CD4-positive, alpha-beta T cell treated with Interleukin-21 for 1 hour (primary cell): ENCODE results near the gene RNF148.

Experiments
- DNase-seq: peaks from one replicate; pipeline ENCODE4 v3.0.0-alpha.2; 2020

Gene RNF148, protein sequence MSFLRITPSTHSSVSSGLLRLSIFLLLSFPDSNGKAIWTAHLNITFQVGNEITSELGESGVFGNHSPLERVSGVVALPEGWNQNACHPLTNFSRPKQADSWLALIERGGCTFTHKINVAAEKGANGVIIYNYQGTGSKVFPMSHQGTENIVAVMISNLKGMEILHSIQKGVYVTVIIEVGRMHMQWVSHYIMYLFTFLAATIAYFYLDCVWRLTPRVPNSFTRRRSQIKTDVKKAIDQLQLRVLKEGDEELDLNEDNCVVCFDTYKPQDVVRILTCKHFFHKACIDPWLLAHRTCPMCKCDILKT

DNA sequence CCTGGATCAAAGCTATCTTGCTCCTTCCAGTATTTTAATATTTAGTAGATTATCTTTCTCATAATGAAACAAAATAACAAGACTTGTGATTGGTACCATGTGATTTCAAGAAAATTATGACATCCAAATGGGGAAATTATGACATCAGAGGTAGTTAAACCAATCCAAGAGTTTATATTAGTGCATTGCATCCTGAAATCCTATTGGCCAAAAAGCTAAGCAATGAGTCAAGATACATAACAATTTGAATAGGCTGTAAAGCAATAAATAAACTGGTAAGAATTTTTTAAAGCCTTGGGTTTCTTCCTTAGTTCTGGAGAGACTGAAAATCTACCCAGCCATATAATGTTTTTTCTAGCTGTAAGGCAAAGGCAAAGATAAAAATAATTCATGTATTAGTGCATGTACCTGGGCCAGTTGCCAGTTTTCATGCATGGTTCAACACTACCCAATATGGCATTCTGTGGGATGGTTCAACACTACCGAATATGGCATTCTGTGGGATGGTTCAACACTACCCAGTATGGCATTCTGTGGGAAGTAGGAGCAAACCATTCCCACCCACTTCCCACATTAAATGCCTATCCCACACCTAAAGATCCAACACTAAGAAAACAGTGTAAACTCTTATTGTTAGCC lies at the start of gene RNF148:
TSS of gene RNF148 (minus strand) at position 51 of the 639 bp plus-strand sequence. CDS start 172 bp downstream, outside the sequence.
- no peak for DNase-seq

DNA sequence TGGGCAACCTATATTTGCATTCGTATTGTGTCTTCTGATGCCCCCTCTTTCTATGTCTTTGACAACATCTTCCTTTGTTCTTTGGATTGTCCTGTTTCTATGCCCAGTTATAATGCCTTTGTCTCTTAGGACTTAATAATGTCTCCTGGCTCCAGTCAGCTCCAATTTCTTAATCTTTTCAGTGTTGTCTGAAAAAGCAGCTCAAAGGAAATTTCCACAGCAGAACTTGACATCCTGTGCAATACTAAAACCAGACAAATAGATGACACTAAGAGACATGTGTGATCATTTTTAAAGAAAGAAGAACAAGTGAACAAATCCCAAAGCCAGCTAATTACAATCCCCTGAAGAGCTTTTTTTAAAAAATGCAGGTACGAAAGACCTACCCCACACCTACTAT lies 47.7 kb upstream of the RNF148 start:
- DNase-seq: no peak

DNA sequence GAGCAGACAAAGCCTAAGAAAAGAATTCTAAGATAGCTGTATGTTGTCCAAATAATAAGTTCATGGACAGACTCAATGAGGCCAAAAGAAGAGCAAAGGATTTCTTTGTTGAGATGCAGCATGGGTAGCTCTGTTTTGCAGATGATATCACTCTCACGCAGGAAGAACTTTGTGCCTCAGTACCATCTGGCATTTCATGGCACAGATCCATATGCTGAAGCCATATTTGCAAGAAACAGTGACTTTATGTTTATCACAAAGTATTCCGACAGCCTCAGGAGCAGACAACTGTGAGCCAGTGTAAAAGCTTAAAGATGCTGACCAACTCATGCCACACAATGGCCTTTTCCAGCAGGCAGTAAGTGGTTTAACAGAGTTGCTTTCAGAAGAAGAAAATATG lies 45.5 kb upstream of the RNF148 start:
- DNase-seq: no peak

DNA sequence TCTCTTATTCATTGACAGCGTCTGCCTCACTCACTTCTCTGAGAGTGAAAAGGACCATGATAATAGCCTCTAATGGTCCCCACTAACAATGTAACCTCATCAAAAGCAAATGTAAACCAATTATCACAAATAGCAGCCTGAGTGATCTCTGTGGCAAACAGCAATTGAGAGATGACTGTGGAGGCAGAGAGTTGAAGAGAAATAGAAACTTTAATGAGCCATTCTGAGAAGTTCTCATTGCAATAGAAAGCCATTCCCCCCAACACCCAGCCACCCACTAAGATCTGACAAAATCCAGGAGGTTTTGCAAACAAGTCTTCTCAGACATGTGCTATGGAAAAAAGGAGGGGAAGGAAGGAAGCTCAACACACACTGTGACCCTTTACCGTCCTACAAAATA lies 44.2 kb upstream of the RNF148 start:
- DNase-seq: no peak

DNA sequence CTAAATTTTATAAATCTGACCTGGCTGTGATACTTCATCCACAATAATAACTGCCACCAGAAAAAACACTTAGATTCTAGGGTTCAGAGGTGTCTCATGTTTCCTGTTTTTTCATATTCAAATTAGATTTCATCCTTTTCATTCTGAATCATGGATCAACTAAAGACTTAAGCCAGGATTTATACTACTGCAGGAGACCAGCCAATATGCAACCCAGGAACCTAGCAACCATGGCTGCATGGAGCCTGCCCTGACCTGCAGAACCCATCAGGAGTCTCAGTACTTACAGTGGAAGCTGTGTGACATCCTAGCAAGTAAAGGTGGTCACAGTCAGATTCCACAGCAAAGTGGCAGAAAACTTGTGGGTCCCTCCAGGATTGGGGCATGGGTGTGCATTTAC lies 40.5 kb upstream of the RNF148 start:
- DNase-seq: no peak

DNA sequence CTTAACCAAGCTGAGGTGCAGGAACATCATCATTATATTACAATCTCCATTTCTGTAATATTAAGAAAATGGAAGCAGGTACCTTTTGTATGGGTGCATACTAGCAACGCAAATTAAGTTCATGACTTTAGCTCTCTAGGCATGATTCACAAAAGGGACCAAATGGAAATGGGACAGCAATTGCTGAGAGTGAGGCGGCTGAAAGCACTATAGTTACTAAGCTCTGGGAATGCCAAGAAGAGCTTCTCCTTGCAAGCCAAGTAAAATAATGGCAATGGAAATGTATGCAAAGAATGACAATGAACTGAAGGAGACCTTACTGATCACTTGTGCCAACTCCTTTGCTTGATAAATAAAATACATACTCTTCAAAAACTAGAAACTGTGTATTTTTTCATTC lies 36.2 kb upstream of the RNF148 start:
- no peak for DNase-seq

DNA sequence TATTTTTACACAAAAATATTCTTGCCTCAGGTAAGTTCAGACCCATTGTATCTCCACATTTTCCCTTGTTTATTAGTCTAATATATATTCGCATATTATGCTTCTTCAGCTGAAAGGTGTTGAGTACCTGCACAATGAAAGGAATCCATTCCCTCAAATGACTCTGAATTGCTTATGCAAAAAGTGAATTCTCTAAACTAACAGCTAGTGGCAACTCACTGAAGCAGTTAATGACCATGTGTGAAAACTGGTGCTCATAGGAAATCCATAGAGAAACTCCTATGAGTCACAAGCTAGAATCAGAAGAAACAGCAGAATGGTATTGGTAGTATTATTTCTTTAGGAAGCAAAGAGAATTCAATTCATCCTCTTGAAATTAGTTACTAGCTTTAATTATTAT lies 33.5 kb upstream of the RNF148 start:
- no peak for DNase-seq

DNA sequence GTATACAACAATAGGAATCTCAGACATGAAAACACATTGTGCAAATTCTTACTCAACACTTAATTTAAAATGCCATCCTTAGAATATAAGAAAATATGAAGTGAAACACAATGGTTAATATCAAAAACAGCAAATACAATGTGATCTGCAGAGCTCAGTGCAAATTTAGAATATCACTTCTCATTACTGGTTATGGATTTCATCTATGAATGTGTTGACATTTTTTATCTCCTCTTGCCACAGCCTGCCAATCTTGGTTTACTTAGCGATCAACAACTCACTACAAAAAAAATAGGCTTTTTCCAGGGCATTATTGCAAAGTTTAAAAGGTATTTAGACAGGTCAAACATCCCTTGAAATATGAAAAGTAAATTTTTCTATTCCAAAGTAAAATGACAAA lies 25.0 kb upstream of the RNF148 start:
- DNase-seq: no peak

DNA sequence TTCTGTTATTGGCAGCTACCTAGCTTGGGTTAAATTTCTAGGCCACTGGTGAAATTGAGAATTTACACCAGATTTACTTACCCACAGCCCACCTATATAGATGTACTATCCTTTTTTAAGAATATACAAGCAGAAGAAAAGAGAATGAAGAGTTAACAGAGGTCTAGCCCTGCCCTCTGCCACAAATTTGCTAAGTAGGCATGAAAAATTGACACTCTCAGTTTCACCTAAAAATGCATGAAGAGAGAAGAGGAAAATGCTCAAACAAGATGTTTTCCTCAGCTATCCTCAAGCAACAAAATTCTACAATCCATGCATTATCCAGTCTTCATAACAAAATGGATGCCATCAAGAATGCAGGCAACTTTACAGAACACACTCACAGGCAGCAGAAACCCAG lies 24.6 kb upstream of the RNF148 start:
- DNase-seq: no peak

DNA sequence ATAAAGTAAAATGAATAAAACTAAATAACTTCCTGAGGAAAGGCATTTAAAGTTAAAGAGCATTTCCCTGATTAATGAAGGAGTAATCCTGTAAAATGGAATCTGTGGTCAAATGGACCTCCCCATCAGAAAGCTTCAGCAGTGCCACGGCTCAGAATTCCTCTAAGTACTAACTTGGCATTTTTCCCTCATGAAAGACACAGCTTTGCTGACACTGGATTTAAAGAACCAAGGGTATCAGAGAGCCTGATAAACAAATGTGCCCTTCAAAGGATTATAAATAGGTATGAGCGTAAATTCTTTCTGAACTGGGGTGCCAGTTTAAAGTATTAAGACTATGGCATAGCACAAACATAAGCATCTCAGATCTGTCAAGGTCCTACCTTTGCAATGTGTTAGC lies 24.2 kb upstream of the RNF148 start:
- DNase-seq: no peak

DNA sequence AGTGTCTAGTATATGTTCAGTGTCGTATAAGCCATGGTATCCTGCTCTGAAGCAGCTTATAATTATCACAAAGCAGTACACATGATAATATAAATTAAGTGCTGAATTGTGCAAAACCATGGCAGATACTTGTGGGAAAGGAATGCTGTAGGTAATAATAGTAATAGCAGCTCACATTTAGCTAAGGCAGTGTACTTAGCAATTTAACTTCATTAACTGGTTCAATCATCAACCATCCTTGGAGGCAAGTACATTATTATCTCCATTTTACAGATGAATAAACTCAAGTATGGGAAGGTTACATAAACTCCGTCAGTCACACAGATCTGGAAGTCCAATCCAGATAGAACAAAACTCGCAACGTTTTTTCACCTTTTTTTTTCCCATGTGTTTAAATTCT lies 21.6 kb upstream of the RNF148 start:
- DNase-seq: no peak

DNA sequence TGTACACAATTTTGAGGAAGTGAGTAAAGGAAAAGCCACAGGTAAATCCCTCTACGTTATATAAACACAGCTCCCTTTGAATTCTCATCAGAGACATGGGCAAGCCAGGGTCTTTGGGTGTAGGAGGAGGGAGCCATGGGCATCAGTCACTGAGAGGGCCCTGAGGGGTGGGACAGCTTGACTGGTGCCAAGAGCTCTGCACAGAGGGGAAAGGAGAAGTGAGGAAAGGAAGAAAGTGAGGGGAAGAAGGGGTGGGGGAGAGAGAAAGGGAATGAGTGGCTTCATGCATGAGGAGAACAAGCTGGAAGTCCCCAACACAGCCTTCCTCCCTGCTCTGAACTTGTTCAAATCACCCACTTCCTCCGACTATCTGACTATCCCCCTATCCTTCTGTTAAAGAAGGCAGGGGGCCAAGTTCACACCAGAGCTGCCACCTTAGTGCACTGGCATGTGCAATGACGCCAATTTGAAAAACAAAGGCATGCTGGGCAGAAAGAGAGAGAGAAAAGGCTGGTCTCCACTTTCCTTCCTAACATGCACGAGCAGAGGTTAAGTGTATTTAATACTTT lies 16.4 kb upstream of the RNF148 start:
- DNase-seq: no peak

DNA sequence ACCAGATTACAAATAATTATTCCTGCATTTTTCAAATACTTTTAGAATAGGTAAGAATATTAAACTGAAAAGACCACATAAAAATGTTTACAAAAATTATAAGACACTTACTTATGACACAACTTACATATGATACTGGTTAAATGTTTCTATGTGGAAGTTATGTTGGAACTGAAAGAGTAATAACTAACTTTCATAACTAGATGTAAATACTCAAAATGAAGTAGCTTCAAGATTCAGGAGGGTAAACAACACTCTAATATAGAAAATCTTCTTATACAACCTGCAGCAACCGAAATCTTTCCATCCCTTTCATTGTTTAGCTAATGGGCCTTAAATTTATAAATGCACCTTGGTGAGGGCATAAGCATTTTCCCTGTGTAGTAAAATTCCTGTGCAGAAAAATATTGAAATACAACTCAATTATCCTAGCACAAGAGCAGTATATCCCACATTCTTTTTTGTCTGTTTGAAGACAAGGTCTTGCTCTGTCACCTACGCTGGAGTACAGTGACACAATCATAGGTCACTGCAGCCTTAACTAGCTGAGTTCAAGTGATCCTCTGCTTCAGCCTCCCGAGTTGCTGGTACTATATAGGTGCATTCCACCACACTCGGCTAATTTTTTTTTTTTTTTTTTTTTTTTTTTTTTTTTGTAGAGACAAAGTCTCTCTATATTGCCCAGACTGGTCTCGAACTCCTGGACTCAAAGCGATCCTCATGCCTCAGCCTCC lies 14.8 kb upstream of the RNF148 start:
- no peak for DNase-seq

DNA sequence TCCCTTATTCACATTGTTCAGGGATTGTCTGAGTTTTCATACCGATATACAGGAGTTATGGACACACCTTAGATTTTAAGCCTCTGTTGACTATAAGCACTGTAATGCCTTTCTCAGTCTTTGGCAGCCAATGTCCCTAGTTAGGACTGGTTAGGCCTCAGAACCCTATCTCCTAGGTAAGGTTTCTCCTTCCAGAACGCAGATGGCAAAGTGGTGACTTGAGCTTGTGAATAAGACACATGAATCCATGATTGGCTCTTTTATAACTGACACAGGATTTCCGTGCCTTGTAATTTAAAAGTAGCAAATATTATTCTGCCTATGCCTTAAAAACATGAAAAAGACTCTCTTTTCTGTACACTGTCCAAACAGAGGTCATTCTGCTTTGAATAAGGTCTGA lies 12.5 kb upstream of the RNF148 start:
- DNase-seq: no peak

DNA sequence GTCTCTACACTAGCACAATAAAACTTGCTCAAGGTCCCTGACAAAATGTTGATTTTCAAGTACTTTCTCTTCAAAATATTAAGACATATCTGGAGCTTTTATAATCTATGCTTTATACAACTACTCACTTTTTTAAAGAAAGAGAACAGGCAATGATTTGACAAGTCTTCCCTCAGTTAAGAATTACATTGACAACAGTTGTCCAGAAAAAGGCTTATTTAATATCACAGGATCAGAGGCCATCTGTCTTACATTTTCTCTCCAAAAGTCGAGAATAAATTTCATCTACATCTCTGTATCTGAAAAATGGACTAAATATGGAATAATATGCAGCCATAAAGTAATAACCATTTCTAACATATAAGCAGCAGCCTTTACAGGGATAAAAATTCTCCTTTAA lies 8.2 kb upstream of the RNF148 start:
- DNase-seq: no peak

DNA sequence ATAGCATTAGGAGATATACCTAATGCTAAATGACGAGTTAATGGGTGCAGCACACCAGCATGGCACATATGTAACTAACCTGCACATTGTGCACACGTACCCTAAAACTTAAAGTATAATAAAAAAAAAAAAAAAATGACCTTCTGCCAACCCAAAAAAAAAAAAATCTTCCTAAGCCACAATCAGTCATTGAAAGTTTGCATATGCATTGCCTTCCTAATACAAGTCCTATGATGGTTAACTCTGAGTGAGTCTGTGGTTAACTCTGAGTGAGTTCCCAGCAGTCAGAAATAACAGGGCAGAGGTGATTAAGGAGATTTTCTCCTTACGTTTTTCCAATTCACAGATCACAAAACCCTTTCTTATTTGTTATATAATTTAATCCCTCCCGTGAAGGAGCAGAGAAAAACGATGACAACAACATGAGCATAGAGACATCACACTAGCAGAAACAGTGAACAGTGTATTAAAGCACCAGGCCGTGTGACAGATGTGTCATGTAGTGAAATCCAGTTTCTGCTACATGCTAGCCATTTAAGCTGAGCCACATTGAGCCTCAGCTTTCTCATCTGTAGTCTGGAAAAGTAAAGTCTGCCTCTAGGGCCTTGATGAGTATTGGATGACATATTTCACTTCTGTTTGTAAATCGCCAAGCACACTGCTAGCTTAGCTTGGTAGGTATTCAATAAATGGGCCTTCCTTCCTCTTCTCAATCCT lies 7.4 kb upstream of the RNF148 start:
- no peak for DNase-seq

DNA sequence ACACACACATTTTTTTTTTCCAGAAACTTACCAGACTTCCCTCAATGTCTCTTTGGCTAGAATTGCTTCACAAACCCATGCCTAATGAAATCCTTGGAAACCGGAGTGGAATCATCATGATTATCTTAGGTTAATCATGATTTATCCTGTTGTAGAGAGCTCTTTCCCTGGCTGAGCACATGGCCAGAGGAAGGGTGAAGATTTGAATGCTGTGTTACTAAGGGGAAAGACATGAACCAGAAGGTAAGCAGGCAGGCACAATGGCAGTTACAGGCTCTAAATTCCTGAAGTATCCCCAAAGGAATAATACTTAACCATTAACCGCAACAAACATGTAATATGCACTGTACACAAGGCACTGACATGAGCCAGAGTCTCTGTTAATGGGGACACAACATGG lies 4.1 kb upstream of the RNF148 start:
- no peak for DNase-seq

DNA sequence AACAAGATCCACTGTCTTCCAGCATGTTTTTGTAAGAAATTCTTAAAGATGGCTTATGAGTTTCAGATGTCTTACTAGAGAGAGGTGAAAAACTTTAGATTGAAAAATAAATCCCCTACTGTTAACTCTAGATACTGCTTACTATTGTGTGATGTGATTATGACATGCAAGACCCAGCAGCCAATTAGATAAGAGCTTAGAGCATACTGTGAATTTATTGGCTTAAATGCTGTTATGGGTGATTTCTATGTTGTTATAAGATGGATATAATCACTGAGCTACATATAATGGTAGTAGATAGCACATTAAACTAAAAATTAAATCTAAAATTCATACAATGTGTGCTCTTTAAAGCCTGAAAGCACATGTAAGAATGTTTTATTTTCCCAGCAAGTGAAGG lies 3.7 kb downstream of the RNF148 start, which contains the start of gene RNF133:
TSS of gene RNF133 (minus strand) at position 101 of the 400 bp plus-strand sequence. CDS start 199 bp downstream, outside the sequence.
- DNase-seq: no peak

DNA sequence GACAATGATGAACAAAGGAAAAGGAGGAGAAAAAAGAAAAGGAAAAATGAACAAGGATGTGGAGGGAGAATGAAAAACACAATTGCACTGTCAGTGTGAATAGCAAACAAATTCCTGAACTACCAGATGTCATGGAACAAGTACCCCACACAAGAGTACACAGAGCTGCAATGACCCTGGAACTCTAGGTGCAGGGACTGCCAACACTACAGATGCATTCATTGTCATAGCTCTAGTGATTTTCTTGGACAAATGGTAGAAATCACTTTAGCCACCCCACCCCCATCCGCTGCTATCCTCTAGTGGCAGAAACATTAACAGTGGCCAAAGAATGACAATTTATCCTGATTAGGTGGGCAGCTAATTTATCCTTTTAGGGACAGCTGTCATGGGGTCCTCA lies 6.9 kb downstream of the RNF148 start:
- DNase-seq: no peak

DNA sequence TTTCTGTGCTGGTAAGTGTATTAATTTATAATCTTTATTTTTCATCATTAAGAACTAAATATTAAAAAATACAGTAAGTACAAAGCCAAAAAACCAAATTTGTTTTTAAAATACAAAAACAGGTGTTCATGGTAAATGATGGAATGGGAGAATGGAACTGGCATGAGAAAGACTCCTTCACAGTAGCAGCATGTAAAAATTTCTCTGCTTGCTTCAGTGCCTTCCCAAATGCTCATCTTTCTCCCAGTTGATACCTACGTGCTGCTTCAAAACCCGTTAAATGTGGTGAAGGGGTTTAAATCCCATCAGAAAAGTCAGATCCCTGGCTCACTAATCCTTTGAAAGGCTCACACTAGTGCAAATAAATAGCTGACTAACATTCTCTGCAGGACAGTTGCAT lies 8.0 kb downstream of the RNF148 start:
- DNase-seq: no peak

DNA sequence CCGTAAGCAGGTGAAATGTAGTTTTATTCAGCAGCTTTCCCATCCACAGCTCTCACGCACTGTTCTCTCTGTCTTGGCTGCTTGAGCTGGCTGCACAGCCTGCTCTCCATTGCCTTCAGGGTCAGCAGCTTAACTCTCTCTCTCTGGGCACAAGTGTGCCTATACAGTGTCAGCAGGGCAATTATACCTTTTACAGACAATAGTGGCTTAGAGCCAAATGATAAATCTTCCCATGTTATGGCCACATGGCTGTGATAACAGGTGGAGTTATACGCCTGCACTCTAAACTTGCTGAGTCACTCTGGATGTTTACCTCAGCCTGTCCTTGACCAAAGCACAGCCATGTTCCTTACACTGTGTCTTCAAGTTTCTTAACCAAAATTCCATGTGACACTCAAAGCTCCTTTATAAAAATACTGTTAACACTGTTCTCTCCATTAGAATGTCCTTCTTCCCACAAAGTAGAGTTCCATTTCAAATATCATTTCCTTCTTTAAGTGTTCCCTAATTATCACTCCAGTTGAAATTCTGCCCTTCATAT lies 9.9 kb downstream of the RNF148 start:
- DNase-seq: no peak

DNA sequence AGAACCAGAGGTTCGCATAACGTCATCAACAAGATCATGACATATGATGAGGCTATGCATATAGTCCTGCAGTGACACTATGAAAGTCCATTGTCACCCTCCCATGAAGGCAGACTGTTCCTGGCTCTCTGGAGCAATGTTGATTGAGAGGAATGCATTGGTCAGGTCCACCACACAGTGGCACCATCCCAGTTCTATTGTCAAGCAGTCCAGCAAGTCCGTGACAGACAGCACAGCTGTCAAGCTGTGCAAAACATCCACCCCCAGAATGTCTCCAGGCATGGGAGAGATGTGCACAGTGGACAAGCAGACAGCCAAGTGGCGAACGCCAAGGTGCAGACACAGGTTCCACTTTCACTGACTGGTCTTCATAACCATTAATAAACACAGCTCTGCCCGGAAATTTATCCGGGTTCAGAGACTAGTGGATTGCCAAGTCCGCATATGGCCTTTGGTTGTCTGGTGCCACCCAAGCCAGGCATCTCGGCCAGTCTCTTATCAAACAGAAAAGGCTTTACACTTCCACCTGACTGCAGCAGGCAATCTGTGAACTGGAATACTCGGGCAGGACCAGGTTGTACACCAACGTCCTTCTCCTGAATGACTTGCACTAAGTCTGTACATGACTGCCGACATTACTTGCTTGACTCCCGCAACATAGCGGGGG lies 11.0 kb downstream of the RNF148 start:
- DNase-seq: no peak
